Vagina (tissue), 2 donors: ENCODE measurements around the gene CACNA1D.

Source experiments
- CTCF ChIP-seq, 3 experiments: fragments of 450-650 bp in 2 of 3; fragments of 200-600 bp in 1 of 3; sonication (generic) in 1 of 3; IDR thresholded peaks; one replicate each; pipeline ENCODE4 v1.5.1; 2017 to 2019; ENCODE audit warnings: antibody characterized with exemption in 3 of 3, mild to moderate bottlenecking in 2 of 3, moderate library complexity in 2 of 3
- POLR2AphosphoS5 ChIP-seq, 2 donors: sonication (generic); formaldehyde crosslinking; IDR thresholded peaks; one replicate each; pipeline ENCODE4 v1.9.0; 2017; ENCODE audit warnings: antibody characterized with exemption in 2 of 2, mild to moderate bottlenecking in 2 of 2, low read depth in 1 of 2; ENCODE audit not compliant: insufficient read depth in 1 of 2

GRCh38 chr3:53773021-53773436, 278.6 kb downstream of the CACNA1D start:
- TF ChIP-seq POLR2AphosphoS5 (IDR thresholded peaks at IDR 0.05; ENCODE audit: insufficient read depth in 1 of 2, low read depth in 1 of 2) (no peak), CTCF (IDR thresholded peaks at IDR 0.05) (no peak)
